ENCODE results near the gene KIF3C. TPM values are rescaled to one million over a fixed set of nuclear protein-coding genes. Genes with fewer than 3 reads are reported as not detected.

Gene KIF3C
- total and polyA plus RNA-seq, 10 of the 15 experiments (the other 5 are each of a cell fraction or from before 2014, with no cell fraction given), result 0.10 to 0.63 (median 0.46) TPM

DNA sequence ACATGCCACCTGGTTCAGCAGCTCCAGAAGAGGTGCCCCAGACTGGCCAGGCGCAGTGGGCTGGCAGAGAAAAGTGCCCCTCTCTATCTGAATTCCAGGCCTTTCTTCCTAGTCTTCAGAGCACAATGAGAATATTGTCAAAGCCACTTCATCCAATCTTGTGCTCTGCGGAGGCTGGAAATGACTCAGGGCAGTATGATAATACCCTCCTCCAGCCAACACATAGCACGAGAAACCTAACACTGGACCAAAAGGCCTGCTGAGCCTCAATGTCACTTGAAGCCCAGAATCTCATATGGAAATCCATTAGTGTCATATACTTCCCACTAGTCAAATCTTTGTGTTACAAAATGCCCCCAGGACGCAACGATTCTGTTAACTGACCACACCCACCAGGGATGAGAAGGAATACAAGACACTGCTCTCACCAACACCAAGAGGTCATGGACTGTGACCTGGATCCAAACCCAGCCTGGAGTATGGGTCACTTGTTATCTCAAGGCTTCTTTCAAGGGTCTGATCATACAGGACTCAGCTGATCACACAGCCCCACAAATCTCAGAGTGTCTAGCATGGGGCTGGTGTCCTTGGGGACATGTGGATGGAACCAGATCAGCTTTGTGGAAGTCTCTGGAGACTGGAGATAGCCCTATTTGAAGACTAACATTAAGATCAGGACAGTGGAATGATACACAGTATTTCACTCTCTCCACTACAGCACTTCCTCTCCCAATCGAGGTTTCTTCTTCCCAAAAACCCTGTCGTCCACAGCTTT, 10.1 kb downstream of the KIF3C start:
- Histone ChIP-seq H4K20me1 (ENCODE audit: control insufficient read depth, insufficient read depth) (no peaks in the 10 kb centered on the region), H3K79me2 (ENCODE audit: control insufficient read depth, insufficient read depth, low read length) (no peaks in the 10 kb centered on the region), H2AFZ (ENCODE audit: control insufficient read depth, low read depth, low read length) (no peak overlapping the region), H3K27ac (ENCODE audit: control insufficient read depth, insufficient read depth) (no peak overlapping the region), H3K4me3 (no peak overlapping the region), H3K9me3 (replicated peaks; ENCODE audit: control insufficient read depth, insufficient read depth, low read length) (no peaks in the 10 kb centered on the region), H3K9ac (ENCODE audit: control insufficient read depth, insufficient read depth, low read length) (no peak overlapping the region), H3K27me3 (replicated peaks in 1 of 2; ENCODE audit: control insufficient read depth in 2 of 2, insufficient read depth in 2 of 2, low read length in 1 of 2) (no peaks in the 10 kb centered on the region), H3K4me2 (ENCODE audit: control insufficient read depth, insufficient read depth) (no peak overlapping the region), H3K36me3 (ENCODE audit: control insufficient read depth in 2 of 2, insufficient read depth in 2 of 2, low read length in 1 of 2) (no peaks in the 10 kb centered on the region), H3K4me1 (ENCODE audit: control insufficient read depth, insufficient read depth, low read length) (no peaks in the 10 kb centered on the region)
- ChIA-PET RAD21 (ENCODE audit: unreplicated experiment) (interaction anchor here (1.3 kb wide), 1 partner anchor 120 kb away, joined by 4 read pairs; no protein-coding TSS in a partner anchor), POLR2A (no interaction called here), SMC1A (ENCODE audit: uncharacterized antibody, unreplicated experiment) (interaction anchor here (0.6 to 1.4 kb wide), 4 partner anchors 22 to 198 kb away, joined by 3 to 5 read pairs (median 4); no protein-coding TSS in a partner anchor), CTCF (interaction anchor here (4.0 kb wide), 1 partner anchor 21 kb away, joined by 13 read pairs; no protein-coding TSS in a partner anchor)
- in situ Hi-C loops (cut with MboI), result no loop called here
- WGBS (ENCODE audit: insufficient coverage, insufficient replicate concordance, low lambda C conversion rate, missing lambda C conversion rate), result 59% methylated on average over 7 of the region's 7 CpGs
- ATAC-seq (no peak), DNase-seq (ENCODE audit: low read depth, low spot score) (no peak), FAIRE-seq (no peak)
- no TSS peak for BruUV-seq (replicated peaks)
- intact Hi-C loops (cut with micrococcal nuclease; ENCODE audit: unreplicated experiment), result no loop called here
- TF ChIP-seq MTA2 (IDR thresholded peaks at IDR 0.05; ENCODE audit: low read depth) (no peak), MEF2B (IDR thresholded peaks at IDR 0.05; ENCODE audit: partially characterized antibody, poor library complexity, severe bottlenecking) (no peak), ZZZ3 (IDR thresholded peaks at IDR 0.05; ENCODE audit: control insufficient read depth, insufficient read length, low read depth) (no peak), BMI1 (IDR thresholded peaks at IDR 0.05; ENCODE audit: borderline replicate concordance) (no peak), ZNF207 (IDR thresholded peaks at IDR 0.05; ENCODE audit: borderline replicate concordance) (no peak), LARP7 (IDR thresholded peaks at IDR 0.05) (no peak), TAF1 (IDR thresholded peaks at IDR 0.05; ENCODE audit: borderline replicate concordance, low read depth, low read length) (no peak), SMC3 (IDR thresholded peaks at IDR 0.05; ENCODE audit: borderline replicate concordance, low read length) (no peak), IRF4 (IDR thresholded peaks at IDR 0.05; ENCODE audit: low read depth, low read length) (no peak), RAD51 (IDR thresholded peaks at IDR 0.05) (no peak), SRF (IDR thresholded peaks at IDR 0.05; ENCODE audit: low read depth in 2 of 2, low read length in 2 of 2) (no peak), YBX1 (IDR thresholded peaks at IDR 0.05) (no peak), EZH2 (IDR thresholded peaks at IDR 0.05; ENCODE audit: borderline replicate concordance, control insufficient read depth, low read depth, low read length) (no peak)
- TF ChIP-seq, protein P1, sequence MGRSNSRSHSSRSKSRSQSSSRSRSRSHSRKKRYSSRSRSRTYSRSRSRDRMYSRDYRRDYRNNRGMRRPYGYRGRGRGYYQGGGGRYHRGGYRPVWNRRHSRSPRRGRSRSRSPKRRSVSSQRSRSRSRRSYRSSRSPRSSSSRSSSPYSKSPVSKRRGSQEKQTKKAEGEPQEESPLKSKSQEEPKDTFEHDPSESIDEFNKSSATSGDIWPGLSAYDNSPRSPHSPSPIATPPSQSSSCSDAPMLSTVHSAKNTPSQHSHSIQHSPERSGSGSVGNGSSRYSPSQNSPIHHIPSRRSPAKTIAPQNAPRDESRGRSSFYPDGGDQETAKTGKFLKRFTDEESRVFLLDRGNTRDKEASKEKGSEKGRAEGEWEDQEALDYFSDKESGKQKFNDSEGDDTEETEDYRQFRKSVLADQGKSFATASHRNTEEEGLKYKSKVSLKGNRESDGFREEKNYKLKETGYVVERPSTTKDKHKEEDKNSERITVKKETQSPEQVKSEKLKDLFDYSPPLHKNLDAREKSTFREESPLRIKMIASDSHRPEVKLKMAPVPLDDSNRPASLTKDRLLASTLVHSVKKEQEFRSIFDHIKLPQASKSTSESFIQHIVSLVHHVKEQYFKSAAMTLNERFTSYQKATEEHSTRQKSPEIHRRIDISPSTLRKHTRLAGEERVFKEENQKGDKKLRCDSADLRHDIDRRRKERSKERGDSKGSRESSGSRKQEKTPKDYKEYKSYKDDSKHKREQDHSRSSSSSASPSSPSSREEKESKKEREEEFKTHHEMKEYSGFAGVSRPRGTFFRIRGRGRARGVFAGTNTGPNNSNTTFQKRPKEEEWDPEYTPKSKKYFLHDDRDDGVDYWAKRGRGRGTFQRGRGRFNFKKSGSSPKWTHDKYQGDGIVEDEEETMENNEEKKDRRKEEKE (IDR thresholded peaks at IDR 0.05), result no peak
- TF ChIP-seq, protein P2, sequence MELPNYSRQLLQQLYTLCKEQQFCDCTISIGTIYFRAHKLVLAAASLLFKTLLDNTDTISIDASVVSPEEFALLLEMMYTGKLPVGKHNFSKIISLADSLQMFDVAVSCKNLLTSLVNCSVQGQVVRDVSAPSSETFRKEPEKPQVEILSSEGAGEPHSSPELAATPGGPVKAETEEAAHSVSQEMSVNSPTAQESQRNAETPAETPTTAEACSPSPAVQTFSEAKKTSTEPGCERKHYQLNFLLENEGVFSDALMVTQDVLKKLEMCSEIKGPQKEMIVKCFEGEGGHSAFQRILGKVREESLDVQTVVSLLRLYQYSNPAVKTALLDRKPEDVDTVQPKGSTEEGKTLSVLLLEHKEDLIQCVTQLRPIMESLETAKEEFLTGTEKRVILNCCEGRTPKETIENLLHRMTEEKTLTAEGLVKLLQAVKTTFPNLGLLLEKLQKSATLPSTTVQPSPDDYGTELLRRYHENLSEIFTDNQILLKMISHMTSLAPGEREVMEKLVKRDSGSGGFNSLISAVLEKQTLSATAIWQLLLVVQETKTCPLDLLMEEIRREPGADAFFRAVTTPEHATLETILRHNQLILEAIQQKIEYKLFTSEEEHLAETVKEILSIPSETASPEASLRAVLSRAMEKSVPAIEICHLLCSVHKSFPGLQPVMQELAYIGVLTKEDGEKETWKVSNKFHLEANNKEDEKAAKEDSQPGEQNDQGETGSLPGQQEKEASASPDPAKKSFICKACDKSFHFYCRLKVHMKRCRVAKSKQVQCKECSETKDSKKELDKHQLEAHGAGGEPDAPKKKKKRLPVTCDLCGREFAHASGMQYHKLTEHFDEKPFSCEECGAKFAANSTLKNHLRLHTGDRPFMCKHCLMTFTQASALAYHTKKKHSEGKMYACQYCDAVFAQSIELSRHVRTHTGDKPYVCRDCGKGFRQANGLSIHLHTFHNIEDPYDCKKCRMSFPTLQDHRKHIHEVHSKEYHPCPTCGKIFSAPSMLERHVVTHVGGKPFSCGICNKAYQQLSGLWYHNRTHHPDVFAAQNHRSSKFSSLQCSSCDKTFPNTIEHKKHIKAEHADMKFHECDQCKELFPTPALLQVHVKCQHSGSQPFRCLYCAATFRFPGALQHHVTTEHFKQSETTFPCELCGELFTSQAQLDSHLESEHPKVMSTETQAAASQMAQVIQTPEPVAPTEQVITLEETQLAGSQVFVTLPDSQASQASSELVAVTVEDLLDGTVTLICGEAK (IDR thresholded peaks at IDR 0.05; ENCODE audit: borderline replicate concordance), result no peak
- TF ChIP-seq, protein P3, sequence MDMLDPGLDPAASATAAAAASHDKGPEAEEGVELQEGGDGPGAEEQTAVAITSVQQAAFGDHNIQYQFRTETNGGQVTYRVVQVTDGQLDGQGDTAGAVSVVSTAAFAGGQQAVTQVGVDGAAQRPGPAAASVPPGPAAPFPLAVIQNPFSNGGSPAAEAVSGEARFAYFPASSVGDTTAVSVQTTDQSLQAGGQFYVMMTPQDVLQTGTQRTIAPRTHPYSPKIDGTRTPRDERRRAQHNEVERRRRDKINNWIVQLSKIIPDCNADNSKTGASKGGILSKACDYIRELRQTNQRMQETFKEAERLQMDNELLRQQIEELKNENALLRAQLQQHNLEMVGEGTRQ (IDR thresholded peaks at IDR 0.05; ENCODE audit: borderline replicate concordance, low read depth, low read length), result no peak

Data from GM12878 (cell line).